ENCODE results near the gene VCAN.
"Not testable (repeated sequence)": the region's sequence is repeated elsewhere in the genome, so short reads cannot be mapped to it uniquely, and the experiment has no call there.

Gene VCAN

GRCh38 chr5:83471405-83472212 is at the start of gene VCAN:
VCAN (plus strand) TSS chr5:83471744; CDS start chr5:83483519, 11,775 bp downstream.
- DNase-seq (ENCODE audit: low spot score) = no peak

GRCh38 chr5:83422284-83422683 is 49.3 kb upstream of the VCAN start:
- DNase-seq (ENCODE audit: low spot score) = no peak

GRCh38 chr5:83426855-83427254 is 44.7 kb upstream of the VCAN start:
- no peak for DNase-seq (ENCODE audit: low spot score)

GRCh38 chr5:83428126-83428525 is 43.4 kb upstream of the VCAN start:
- no peak for DNase-seq (ENCODE audit: low spot score)

GRCh38 chr5:83428890-83429289 is 42.7 kb upstream of the VCAN start:
- DNase-seq (ENCODE audit: low spot score) = no peak

GRCh38 chr5:83430130-83431010 is 41.2 kb upstream of the VCAN start:
- peak; percentile 9 for DNase-seq (ENCODE audit: low spot score)

GRCh38 chr5:83433891-83434290 is 37.7 kb upstream of the VCAN start:
- DNase-seq (ENCODE audit: low spot score) = no peak

GRCh38 chr5:83434946-83435345 is 36.6 kb upstream of the VCAN start:
- no peak for DNase-seq (ENCODE audit: low spot score)

GRCh38 chr5:83436276-83436675 is 35.3 kb upstream of the VCAN start:
- DNase-seq (ENCODE audit: low spot score) = no peak

GRCh38 chr5:83437697-83438096 is 33.8 kb upstream of the VCAN start:
- DNase-seq (ENCODE audit: low spot score) = not testable (repeated sequence)

- DNase-seq (ENCODE audit: low spot score) = no peak
These were observed 30.7 kb upstream of the VCAN start for GRCh38 chr5:83440826-83441225.

GRCh38 chr5:83441747-83442146 is 29.8 kb upstream of the VCAN start:
- no peak for DNase-seq (ENCODE audit: low spot score)

GRCh38 chr5:83443534-83443933 is 28.0 kb upstream of the VCAN start:
- no peak for DNase-seq (ENCODE audit: low spot score)

- DNase-seq (ENCODE audit: low spot score) = no peak
These were observed 27.1 kb upstream of the VCAN start for GRCh38 chr5:83444445-83444844.

- DNase-seq (ENCODE audit: low spot score) = no peak
These were observed 25.1 kb upstream of the VCAN start for GRCh38 chr5:83446253-83446947.

- no peak for DNase-seq (ENCODE audit: low spot score)
These were observed 24.0 kb upstream of the VCAN start for GRCh38 chr5:83447533-83447932.

GRCh38 chr5:83450183-83450966 is 21.2 kb upstream of the VCAN start:
- DNase-seq (ENCODE audit: low spot score) = no peak

GRCh38 chr5:83450967-83451248 is 20.6 kb upstream of the VCAN start:
- DNase-seq (ENCODE audit: low spot score) = no peak

GRCh38 chr5:83451955-83452354 is 19.6 kb upstream of the VCAN start:
- no peak for DNase-seq (ENCODE audit: low spot score)

GRCh38 chr5:83453937-83454336 is 17.6 kb upstream of the VCAN start:
- no peak for DNase-seq (ENCODE audit: low spot score)

- DNase-seq (ENCODE audit: low spot score) = no peak
These were observed 7.3 kb upstream of the VCAN start for GRCh38 chr5:83464261-83464660.
